Smooth muscle cell (in vitro differentiated cells): ENCODE data around the gene HLA-DOA. TPM values are rescaled to one million over a fixed set of nuclear protein-coding genes. Genes with fewer than 3 reads are reported as not detected.

Experiments
- DNase-seq: peaks from one replicate; lab custom pipeline; 2025; ENCODE audit not compliant: unreplicated experiment; lab: John Stamatoyannopoulos, UW
- H2AFZ ChIP-seq: fragments of 200-600 bp; sonication (generic); 2 replicates; pipeline ENCODE4 v1.6.0; 2016; ENCODE audit warnings: antibody characterized with exemption, low read depth, mild to moderate bottlenecking
- H3F3A ChIP-seq: fragments of 200-600 bp; sonication (generic); 2 replicates; pipeline ENCODE4 v1.6.0; 2017; ENCODE audit warnings: antibody characterized with exemption, low read depth
- H3K27ac ChIP-seq: fragments of 200-600 bp; sonication (generic); 2 replicates; pipeline ENCODE4 v1.5.1; 2016; ENCODE audit warnings: low read depth, mild to moderate bottlenecking
- H3K27me3 ChIP-seq: fragments of 200-600 bp; sonication (generic); 2 replicates; pipeline ENCODE4 v1.6.1; 2016; ENCODE audit warnings: low read depth, mild to moderate bottlenecking
- H3K36me3 ChIP-seq: fragments of 200-600 bp; sonication (generic); 2 replicates; pipeline ENCODE4 v1.5.1; 2016; ENCODE audit warnings: low read depth
- H3K4me1 ChIP-seq: fragments of 200-600 bp; sonication (generic); 2 replicates; pipeline ENCODE4 v1.5.1; 2016; ENCODE audit warnings: low read depth
- H3K4me2 ChIP-seq: fragments of 200-600 bp; sonication (generic); 2 replicates; pipeline ENCODE4 v1.6.0; 2016; ENCODE audit warnings: mild to moderate bottlenecking
- H3K4me3 ChIP-seq: fragments of 200-600 bp; sonication (generic); 2 replicates; pipeline ENCODE4 v1.5.1; 2016; ENCODE audit warnings: mild to moderate bottlenecking
- H3K79me2 ChIP-seq: fragments of 200-600 bp; sonication (generic); 2 replicates; pipeline ENCODE4 v1.6.0; 2016; ENCODE audit warnings: low read depth, mild to moderate bottlenecking
- H3K9ac ChIP-seq: fragments of 200-600 bp; sonication (generic); 2 replicates; pipeline ENCODE4 v1.6.0; 2016; ENCODE audit warnings: low read depth
- H3K9me3 ChIP-seq: fragments of 200-600 bp; sonication (generic); replicated peaks from 2 replicates; pipeline ENCODE4 v1.5.1; 2016; ENCODE audit warnings: low read depth
- H4K20me1 ChIP-seq: fragments of 200-600 bp; sonication (generic); 2 replicates; pipeline ENCODE4 v1.6.0; 2016; ENCODE audit warnings: low read depth
- WGBS: methylation state at CpG from one replicate; pipeline ENCODE4 v1.1.7; 2016; ENCODE audit warnings: low lambda C conversion rate; 5-methylcytosine and 5-hydroxymethylcytosine counted together
- polyA plus RNA-seq: library from polyadenylated mRNA; unstranded; fragments of >200 nt; fragmentation: Nextera tagmentation; extraction: Ambion mirVana; gene quantifications from 2 replicates; pipeline ENCODE4 v1.2.1, GENCODE V29; 2016
- total RNA-seq: library from RNA; depleted of rRNA; stranded (reverse); fragments of >200 nt; gene quantifications from 2 replicates; pipeline ENCODE4 v1.2.3, GENCODE V29; 2014
- TF ChIP-seq, protein P1 (sequence below): fragments of 200-600 bp; sonication (generic); IDR thresholded peaks from 2 replicates; pipeline ENCODE4 v1.5.1; 2017; ENCODE audit warnings: borderline replicate concordance, mild to moderate bottlenecking, antibody characterized with exemption; ENCODE audit not compliant: insufficient read depth, poor library complexity, severe bottlenecking

HLA-DOA gene
- total and polyA plus RNA-seq, 2 experiments from 2014 or later: 0.09 TPM; not detected in 1

DNA sequence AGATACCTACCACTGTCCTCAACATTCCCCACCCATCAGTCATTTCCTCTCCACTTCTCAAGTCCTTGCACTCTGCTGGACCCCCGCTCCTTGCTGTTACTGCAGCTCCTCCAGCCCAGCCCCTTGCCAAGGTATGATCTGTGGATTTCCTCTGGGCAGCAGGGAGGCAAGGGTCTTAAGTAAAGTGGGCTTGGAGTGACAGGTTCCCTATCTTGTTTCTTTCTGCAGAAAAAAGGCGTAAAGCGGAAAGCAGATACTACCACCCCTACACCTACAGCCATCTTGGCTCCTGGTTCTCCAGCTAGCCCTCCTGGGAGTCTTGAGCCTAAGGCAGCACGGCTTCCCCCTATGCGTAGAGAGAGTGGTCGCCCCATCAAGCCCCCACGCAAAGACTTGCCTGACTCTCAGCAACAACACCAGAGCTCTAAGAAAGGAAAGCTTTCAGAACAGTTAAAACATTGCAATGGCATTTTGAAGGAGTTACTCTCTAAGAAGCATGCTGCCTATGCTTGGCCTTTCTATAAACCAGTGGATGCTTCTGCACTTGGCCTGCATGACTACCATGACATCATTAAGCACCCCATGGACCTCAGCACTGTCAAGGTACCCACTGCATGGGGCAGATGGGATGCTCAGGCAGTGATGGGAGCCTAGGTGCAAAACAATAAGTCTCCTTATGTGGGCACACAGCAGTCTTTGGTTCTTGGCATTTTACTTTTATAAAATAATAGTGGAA, 32.9 kb downstream of the HLA-DOA start:
- WGBS: 95% methylated on average over 7 of the region's 7 CpGs
- Histone ChIP-seq H3K36me3 (peaks cover 50% of the 10 kb centered on the region), H3K27me3 (no peaks in the 10 kb centered on the region), H3K9ac (no peak overlapping the region), H3K27ac (peak overlapping the region; percentile 3), H3K4me1 (peaks cover 13% of the 10 kb centered on the region), H3K79me2 (peaks cover 80% of the 10 kb centered on the region), H3F3A (peaks cover 72% of the 10 kb centered on the region), H3K9me3 (no peaks in the 10 kb centered on the region), H2AFZ (no peak overlapping the region), H4K20me1 (peaks cover 94% of the 10 kb centered on the region), H3K4me2 (peak overlapping the region; percentile 99), H3K4me3 (no peak overlapping the region)
- DNase-seq: no peak
- TF ChIP-seq, protein P1, sequence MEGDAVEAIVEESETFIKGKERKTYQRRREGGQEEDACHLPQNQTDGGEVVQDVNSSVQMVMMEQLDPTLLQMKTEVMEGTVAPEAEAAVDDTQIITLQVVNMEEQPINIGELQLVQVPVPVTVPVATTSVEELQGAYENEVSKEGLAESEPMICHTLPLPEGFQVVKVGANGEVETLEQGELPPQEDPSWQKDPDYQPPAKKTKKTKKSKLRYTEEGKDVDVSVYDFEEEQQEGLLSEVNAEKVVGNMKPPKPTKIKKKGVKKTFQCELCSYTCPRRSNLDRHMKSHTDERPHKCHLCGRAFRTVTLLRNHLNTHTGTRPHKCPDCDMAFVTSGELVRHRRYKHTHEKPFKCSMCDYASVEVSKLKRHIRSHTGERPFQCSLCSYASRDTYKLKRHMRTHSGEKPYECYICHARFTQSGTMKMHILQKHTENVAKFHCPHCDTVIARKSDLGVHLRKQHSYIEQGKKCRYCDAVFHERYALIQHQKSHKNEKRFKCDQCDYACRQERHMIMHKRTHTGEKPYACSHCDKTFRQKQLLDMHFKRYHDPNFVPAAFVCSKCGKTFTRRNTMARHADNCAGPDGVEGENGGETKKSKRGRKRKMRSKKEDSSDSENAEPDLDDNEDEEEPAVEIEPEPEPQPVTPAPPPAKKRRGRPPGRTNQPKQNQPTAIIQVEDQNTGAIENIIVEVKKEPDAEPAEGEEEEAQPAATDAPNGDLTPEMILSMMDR: no peak

DNA sequence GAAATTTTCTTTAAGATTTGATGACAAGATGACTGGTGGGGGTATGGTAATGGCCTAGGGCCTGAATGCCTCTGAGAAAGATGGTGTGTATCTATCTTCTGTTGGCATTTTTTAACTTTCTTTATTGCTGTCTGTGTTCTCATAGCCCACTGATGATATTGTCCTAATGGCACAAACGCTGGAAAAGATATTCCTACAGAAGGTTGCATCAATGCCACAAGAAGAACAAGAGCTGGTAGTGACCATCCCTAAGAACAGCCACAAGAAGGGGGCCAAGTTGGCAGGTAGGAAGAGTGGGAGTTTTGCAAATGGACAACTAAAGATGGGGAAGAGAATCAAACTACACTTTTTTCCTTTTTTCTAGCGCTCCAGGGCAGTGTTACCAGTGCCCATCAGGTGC, 33.5 kb downstream of the HLA-DOA start:
- no peak for DNase-seq
- Histone ChIP-seq H3F3A (peaks cover 69% of the 10 kb centered on the region), H3K27me3 (no peaks in the 10 kb centered on the region), H2AFZ (no peak overlapping the region), H3K4me3 (peak overlapping the region; percentile 96), H3K4me1 (peaks cover 13% of the 10 kb centered on the region), H3K9ac (no peak overlapping the region), H3K9me3 (no peaks in the 10 kb centered on the region), H3K79me2 (peaks cover 75% of the 10 kb centered on the region), H3K36me3 (peaks cover 44% of the 10 kb centered on the region), H3K27ac (peak overlapping the region; percentile 18), H4K20me1 (peaks cover 88% of the 10 kb centered on the region), H3K4me2 (peak overlapping the region; percentile 99)
- TF ChIP-seq, protein P1: no peak
- WGBS: 91% methylated on average over 2 of the region's 2 CpGs

DNA sequence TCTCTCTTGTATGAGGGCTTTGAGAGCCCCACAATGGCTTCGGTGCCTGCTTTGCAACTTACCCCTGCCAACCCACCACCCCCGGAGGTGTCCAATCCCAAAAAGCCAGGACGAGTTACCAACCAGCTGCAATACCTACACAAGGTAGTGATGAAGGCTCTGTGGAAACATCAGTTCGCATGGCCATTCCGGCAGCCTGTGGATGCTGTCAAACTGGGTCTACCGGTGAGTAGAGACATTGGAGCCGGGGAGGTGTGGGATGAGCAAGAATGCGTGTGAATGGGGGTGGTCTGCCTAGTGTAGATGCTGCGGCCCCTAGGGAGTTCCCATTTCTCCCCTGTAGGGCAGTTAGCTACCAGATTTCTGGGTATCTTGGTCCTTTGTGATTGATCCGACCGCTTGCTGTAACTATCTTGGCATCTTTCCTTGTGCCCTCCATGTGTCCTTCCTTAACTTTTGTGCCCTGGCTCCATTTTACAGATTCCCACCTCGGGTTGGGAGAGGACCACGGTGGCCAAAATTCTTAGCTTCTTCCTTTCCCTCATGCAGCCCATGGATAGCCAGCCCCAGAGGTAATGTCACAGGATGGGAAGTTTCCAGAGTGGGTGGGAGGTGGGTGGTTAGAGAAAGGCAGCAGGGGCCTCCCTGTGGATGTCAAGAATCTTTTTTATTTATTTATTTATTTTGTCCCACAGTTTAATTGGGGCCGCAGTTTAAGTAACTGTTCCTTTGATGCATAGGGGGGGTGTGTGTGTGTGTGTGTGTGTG, 34.7 kb downstream of the HLA-DOA start:
- H4K20me1 ChIP-seq: peaks cover 76% of the 10 kb centered on the region
- H3K9ac ChIP-seq: peak overlapping the region; percentile 91
- peaks cover 77% of the 10 kb centered on the region for H3K79me2 ChIP-seq
- H3K27me3 ChIP-seq: no peaks in the 10 kb centered on the region
- peak overlapping the region; percentile 96 for H3K4me3 ChIP-seq
- no peak overlapping the region for H2AFZ ChIP-seq
- 21% methylated on average over 14 of the region's 14 CpGs for WGBS
- DNase-seq: no peak
- peaks cover 34% of the 10 kb centered on the region for H3K36me3 ChIP-seq
- H3K9me3 ChIP-seq: no peaks in the 10 kb centered on the region
- peaks cover 68% of the 10 kb centered on the region for H3F3A ChIP-seq
- H3K4me2 ChIP-seq: peak overlapping the region; percentile 99
- H3K4me1 ChIP-seq: peaks cover 13% of the 10 kb centered on the region
- TF ChIP-seq, protein P1: no peak
- peak overlapping the region; percentile 82 for H3K27ac ChIP-seq
